ENCODE results near the gene LMF2.

The LMF2 gene

GRCh38 chr22:50482107-50483074 lies 25.1 kb downstream of the LMF2 start:
- peak overlapping the region; percentile 60 for H3K4me3 ChIP-seq (ENCODE audit: control insufficient read depth, low read depth, low read length)
- TF ChIP-seq, protein P1, sequence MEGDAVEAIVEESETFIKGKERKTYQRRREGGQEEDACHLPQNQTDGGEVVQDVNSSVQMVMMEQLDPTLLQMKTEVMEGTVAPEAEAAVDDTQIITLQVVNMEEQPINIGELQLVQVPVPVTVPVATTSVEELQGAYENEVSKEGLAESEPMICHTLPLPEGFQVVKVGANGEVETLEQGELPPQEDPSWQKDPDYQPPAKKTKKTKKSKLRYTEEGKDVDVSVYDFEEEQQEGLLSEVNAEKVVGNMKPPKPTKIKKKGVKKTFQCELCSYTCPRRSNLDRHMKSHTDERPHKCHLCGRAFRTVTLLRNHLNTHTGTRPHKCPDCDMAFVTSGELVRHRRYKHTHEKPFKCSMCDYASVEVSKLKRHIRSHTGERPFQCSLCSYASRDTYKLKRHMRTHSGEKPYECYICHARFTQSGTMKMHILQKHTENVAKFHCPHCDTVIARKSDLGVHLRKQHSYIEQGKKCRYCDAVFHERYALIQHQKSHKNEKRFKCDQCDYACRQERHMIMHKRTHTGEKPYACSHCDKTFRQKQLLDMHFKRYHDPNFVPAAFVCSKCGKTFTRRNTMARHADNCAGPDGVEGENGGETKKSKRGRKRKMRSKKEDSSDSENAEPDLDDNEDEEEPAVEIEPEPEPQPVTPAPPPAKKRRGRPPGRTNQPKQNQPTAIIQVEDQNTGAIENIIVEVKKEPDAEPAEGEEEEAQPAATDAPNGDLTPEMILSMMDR (IDR thresholded peaks at IDR 0.05; ENCODE audit: control insufficient read depth, insufficient read depth, low read depth, low read length, missing control alignments) = no peak
- no peak for DNase-seq (ENCODE audit: low read depth)

DNA sequence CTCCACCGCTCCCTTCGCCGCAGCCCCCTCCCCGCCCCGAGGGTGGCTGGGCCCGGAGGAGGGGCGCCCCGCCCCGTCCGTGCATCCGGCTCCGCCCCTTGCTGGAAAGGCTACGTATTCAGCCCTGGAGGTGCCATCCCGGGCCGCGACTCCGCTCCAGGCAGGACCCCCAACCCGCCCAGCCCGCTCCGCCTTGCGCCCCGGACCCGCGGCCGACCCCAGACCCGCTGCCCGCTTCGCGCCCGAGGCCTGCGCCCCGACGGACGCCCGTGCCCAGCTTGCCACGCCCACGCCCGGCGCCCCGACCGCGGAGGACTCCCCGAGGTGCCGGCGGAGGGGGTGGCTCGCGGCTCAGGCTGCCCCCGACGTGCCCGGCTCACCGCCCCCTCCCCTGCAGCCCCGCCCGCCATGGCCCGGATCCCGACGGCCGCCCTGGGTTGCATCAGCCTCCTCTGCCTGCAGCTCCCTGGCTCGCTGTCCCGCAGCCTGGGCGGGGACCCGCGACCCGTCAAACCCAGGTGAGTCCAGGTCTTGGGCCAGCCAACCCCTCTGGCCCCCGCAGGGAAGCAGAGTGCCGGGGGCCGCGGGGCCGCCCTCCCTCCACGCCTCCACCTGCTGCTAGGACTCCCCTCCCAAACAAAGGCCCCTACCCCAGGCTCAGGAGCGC lies 25.9 kb downstream of the LMF2 start, which contains the start of gene ADM2:
Gene ADM2, plus strand, starts transcription at position 104 of the 667 bp plus-strand sequence. Its CDS starts 305 bp downstream, at position 409.
- DNase-seq (ENCODE audit: low read depth) = no peak
- H3K4me3 ChIP-seq (ENCODE audit: control insufficient read depth, low read depth, low read length) = peak within 1 kb of the TSS; percentile 60
- TF ChIP-seq, protein P1 (IDR thresholded peaks at IDR 0.05; ENCODE audit: control insufficient read depth, insufficient read depth, low read depth, low read length, missing control alignments) = no peak

DNA sequence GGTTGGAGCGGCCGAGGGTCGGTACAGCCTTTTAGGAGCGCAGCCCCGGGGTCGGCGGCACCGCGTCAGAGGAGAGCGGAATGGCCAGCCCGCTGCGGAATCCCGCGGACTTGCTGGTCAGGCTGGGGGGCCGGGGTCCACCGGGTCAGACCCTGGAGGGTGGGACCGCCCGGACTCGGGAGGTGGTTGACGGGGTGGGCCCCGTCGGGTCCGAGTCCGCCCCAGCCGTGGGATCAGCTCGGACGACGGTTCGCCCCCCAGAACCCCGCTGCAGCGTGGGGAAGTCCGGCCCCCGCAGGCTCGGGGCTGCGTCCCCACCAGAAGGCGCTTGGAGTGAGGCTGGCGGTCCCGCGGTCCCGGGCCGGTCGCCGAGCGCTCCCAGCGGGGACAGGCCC lies 26.5 kb downstream of the LMF2 start:
- no peak for DNase-seq (ENCODE audit: low read depth)
- peak overlapping the region; percentile 60 for H3K4me3 ChIP-seq (ENCODE audit: control insufficient read depth, low read depth, low read length)
- TF ChIP-seq, protein P1 (IDR thresholded peaks at IDR 0.05; ENCODE audit: control insufficient read depth, insufficient read depth, low read depth, low read length, missing control alignments) = no peak

GRCh38 chr22:50479721-50480120 lies 27.8 kb downstream of the LMF2 start:
- DNase-seq (ENCODE audit: low read depth) = no peak
- no peak overlapping the region for H3K4me3 ChIP-seq (ENCODE audit: control insufficient read depth, low read depth, low read length)
- TF ChIP-seq, protein P1 (IDR thresholded peaks at IDR 0.05; ENCODE audit: control insufficient read depth, insufficient read depth, low read depth, low read length, missing control alignments) = no peak

- H3K4me3 ChIP-seq (ENCODE audit: control insufficient read depth, low read depth, low read length) = no peak overlapping the region
- TF ChIP-seq, protein P1 (IDR thresholded peaks at IDR 0.05; ENCODE audit: control insufficient read depth, insufficient read depth, low read depth, low read length, missing control alignments) = no peak
- no peak for DNase-seq (ENCODE audit: low read depth)
These were observed 29.6 kb downstream of the LMF2 start for GRCh38 chr22:50477923-50478322.

GRCh38 chr22:50476868-50477267 lies 30.6 kb downstream of the LMF2 start:
- TF ChIP-seq, protein P1 (IDR thresholded peaks at IDR 0.05; ENCODE audit: control insufficient read depth, insufficient read depth, low read depth, low read length, missing control alignments) = no peak
- no peak for DNase-seq (ENCODE audit: low read depth)
- no peak overlapping the region for H3K4me3 ChIP-seq (ENCODE audit: control insufficient read depth, low read depth, low read length)
